Calu3 (cell line): ENCODE results near the gene NUP210. TPM values are rescaled to one million over a fixed set of nuclear protein-coding genes. Genes with fewer than 3 reads are reported as not detected.

Source experiments
- BruUV-seq: library from RNA; stranded (reverse); fragments of 400-500 nt; replicated peaks from 2 replicates; lab custom pipeline; 2021; lab: Mats Ljungman, UMichigan
- CTCF ChIA-PET: fragments of 300-600 bp; sonication (Branson Sonifier 250); formaldehyde crosslinking; loops from one replicate; lab custom pipeline; 2022; ENCODE audit warnings: antibody characterized with exemption; lab: Charles Lee
- DNase-seq: peaks from one replicate; pipeline ENCODE4 v3.0.0; 2022
- H3K27ac Mint-ChIP-seq: one replicate; pipeline ENCODE4 v1.8.0; 2022; ENCODE audit warnings: mixed read lengths; ENCODE audit not compliant: unreplicated experiment
- H3K27me3 Mint-ChIP-seq: one replicate; pipeline ENCODE4 v1.8.0; 2022; ENCODE audit warnings: mixed read lengths; ENCODE audit not compliant: unreplicated experiment
- H3K36me3 Mint-ChIP-seq: one replicate; pipeline ENCODE4 v1.8.0; 2022; ENCODE audit warnings: mild to moderate bottlenecking, moderate library complexity, mixed read lengths; ENCODE audit not compliant: insufficient read depth, unreplicated experiment
- H3K4me1 Mint-ChIP-seq: one replicate; pipeline ENCODE4 v1.8.0; 2022; ENCODE audit warnings: mild to moderate bottlenecking, low read depth, mixed read lengths; ENCODE audit not compliant: unreplicated experiment
- H3K4me3 Mint-ChIP-seq: one replicate; pipeline ENCODE4 v1.8.0; 2022; ENCODE audit warnings: mild to moderate bottlenecking, low read depth, moderate library complexity, mixed read lengths; ENCODE audit not compliant: unreplicated experiment
- H3K9me3 Mint-ChIP-seq: one replicate; pipeline ENCODE4 v1.8.0; 2022; ENCODE audit warnings: low read depth, mixed read lengths; ENCODE audit not compliant: unreplicated experiment
- CTCF ChIP-seq: fragments of 200-600 bp; IDR thresholded peaks from one replicate; pipeline ENCODE4 v1.8.0; 2022; ENCODE audit warnings: antibody characterized with exemption; ENCODE audit not compliant: unreplicated experiment
- intact Hi-C: fragments of 100-400 bp; cut with micrococcal nuclease; formaldehyde crosslinking; loops from one replicate; pipeline ENCODE4 v1.10.0; 2022; ENCODE audit not compliant: unreplicated experiment
- total RNA-seq: library from RNA; stranded (reverse); gene quantifications from 2 replicates; pipeline ENCODE4 v1.2.3, GENCODE V29; 2022

Gene NUP210
- total RNA-seq, 1 experiment from 2014 or later = 76.9 TPM

- intact Hi-C loops = no loop called here
- H3K27ac Mint-ChIP-seq = no peak overlapping the region
- no TSS peak for BruUV-seq
- H3K4me3 Mint-ChIP-seq = no peak overlapping the region
- H3K4me1 Mint-ChIP-seq = no peaks in the 10 kb centered on the region
- CTCF ChIA-PET = no interaction called here
- H3K36me3 Mint-ChIP-seq = no peaks in the 10 kb centered on the region
- TF ChIP-seq CTCF = no peak
- DNase-seq = no peak
- H3K9me3 Mint-ChIP-seq = no peaks in the 10 kb centered on the region
- H3K27me3 Mint-ChIP-seq = no peaks in the 10 kb centered on the region
Observed at GRCh38 chr3:13365390-13366379, 54.4 kb downstream of the NUP210 start.

- CTCF ChIA-PET = no interaction called here
- Mint-ChIP-seq H3K27ac (no peak overlapping the region), H3K4me1 (no peaks in the 10 kb centered on the region), H3K27me3 (no peaks in the 10 kb centered on the region), H3K36me3 (no peaks in the 10 kb centered on the region), H3K9me3 (no peaks in the 10 kb centered on the region), H3K4me3 (no peak overlapping the region)
- TF ChIP-seq CTCF = no peak
- no peak for DNase-seq
- intact Hi-C loops = no loop called here
- BruUV-seq = no TSS peak
Observed at GRCh38 chr3:13364602-13365271, 55.4 kb downstream of the NUP210 start.

GRCh38 chr3:13362551-13362950 is 57.6 kb downstream of the NUP210 start:
- no peak for DNase-seq

GRCh38 chr3:13359916-13360315 is 60.2 kb downstream of the NUP210 start:
- intact Hi-C loops = no loop called here
- no peak for TF ChIP-seq CTCF
- Mint-ChIP-seq H3K4me3 (no peak overlapping the region), H3K9me3 (no peaks in the 10 kb centered on the region), H3K4me1 (no peaks in the 10 kb centered on the region), H3K36me3 (no peaks in the 10 kb centered on the region), H3K27ac (no peak overlapping the region), H3K27me3 (no peaks in the 10 kb centered on the region)
- CTCF ChIA-PET = no interaction called here
- DNase-seq = no peak
- BruUV-seq = no TSS peak

More at GRCh38 chr3:13362551-13362950, 57.6 kb downstream of the NUP210 start:
- CTCF ChIA-PET = no interaction called here
- Mint-ChIP-seq H3K27ac (no peak overlapping the region), H3K36me3 (no peaks in the 10 kb centered on the region), H3K4me3 (no peak overlapping the region), H3K4me1 (no peaks in the 10 kb centered on the region), H3K27me3 (no peaks in the 10 kb centered on the region), H3K9me3 (no peaks in the 10 kb centered on the region)
- no peak for TF ChIP-seq CTCF
- no TSS peak for BruUV-seq
- intact Hi-C loops = no loop called here
